Keratinocyte (primary cell): ENCODE results near the gene YAF2. TPM values are rescaled to one million over a fixed set of nuclear protein-coding genes. Genes with fewer than 3 reads are reported as not detected.

Experiments used
- DNase-seq: peaks from one replicate; pipeline ENCODE4 v3.0.0-alpha.2; 2011; ENCODE audit warnings: low read depth, missing footprints, low spot score
- FAIRE-seq: peaks from 2 replicates; lab custom pipeline; 2011; peaks lifted over from hg19 to GRCh38; lab: Jason Lieb, UNC
- H2AFZ ChIP-seq: 2 replicates; pipeline ENCODE4 v1.6.0; 2012; ENCODE audit warnings: low read length, control low read depth, inconsistent platforms; ENCODE audit not compliant: control insufficient read depth
- H3K27ac ChIP-seq: 2 replicates; pipeline ENCODE4 v1.5.1; 2011; ENCODE audit warnings: low read length; ENCODE audit not compliant: control insufficient read depth, insufficient read depth
- H3K27me3 ChIP-seq: 3 replicates; pipeline ENCODE4 v1.6.0; 2011; ENCODE audit warnings: low read length; ENCODE audit not compliant: control insufficient read depth, insufficient read depth; ENCODE audit errors: extremely low read depth
- H3K36me3 ChIP-seq, 2 experiments: 2 replicates in 1 of 2; 3 replicates in 1 of 2; pipeline ENCODE4 v1.5.1; 2011; ENCODE audit warnings: low read length in 2 of 2, mild to moderate bottlenecking in 1 of 2; ENCODE audit not compliant: control insufficient read depth in 2 of 2, insufficient read depth in 2 of 2; ENCODE audit errors: extremely low read depth in 1 of 2
- H3K4me1 ChIP-seq: 3 replicates; pipeline ENCODE4 v1.5.1; 2011; ENCODE audit warnings: low read length; ENCODE audit not compliant: control insufficient read depth, insufficient read depth; ENCODE audit errors: extremely low read depth
- H3K4me2 ChIP-seq: 3 replicates; pipeline ENCODE4 v1.6.0; 2011; ENCODE audit warnings: low read depth, low read length; ENCODE audit not compliant: control insufficient read depth, insufficient read depth; ENCODE audit errors: extremely low read depth
- H3K4me3 ChIP-seq, 3 experiments: fragments of 200-600 bp in 1 of 3; sonication (generic) in 1 of 3; 2 replicates in 2 of 3; 3 replicates in 1 of 3; pipeline ENCODE4 v1.5.1; 2011 to 2016; ENCODE audit warnings: low read length in 3 of 3, mild to moderate bottlenecking in 3 of 3, control low read depth in 2 of 3, inconsistent platforms in 1 of 3, low read depth in 1 of 3, mixed read lengths in 1 of 3, mixed run types in 1 of 3, moderate library complexity in 1 of 3; ENCODE audit not compliant: control insufficient read depth in 2 of 3, insufficient read depth in 2 of 3; ENCODE audit errors: extremely low read depth in 1 of 3
- H3K79me2 ChIP-seq: 2 replicates; pipeline ENCODE4 v1.6.0; 2012; ENCODE audit warnings: low read length; ENCODE audit not compliant: control insufficient read depth, insufficient read depth
- H3K9ac ChIP-seq: 3 replicates; pipeline ENCODE4 v1.6.0; 2011; ENCODE audit warnings: low read length; ENCODE audit not compliant: control insufficient read depth, insufficient read depth; ENCODE audit errors: extremely low read depth
- H3K9me1 ChIP-seq: 3 replicates; pipeline ENCODE4 v1.6.0; 2011; ENCODE audit warnings: low read length; ENCODE audit not compliant: control insufficient read depth, insufficient read depth; ENCODE audit errors: extremely low read depth
- H3K9me3 ChIP-seq: 2 replicates; pipeline ENCODE4 v1.5.1; 2012; ENCODE audit warnings: low read depth, low read length; ENCODE audit not compliant: control insufficient read depth
- H4K20me1 ChIP-seq: 3 replicates; pipeline ENCODE4 v1.6.0; 2011; ENCODE audit warnings: low read length; ENCODE audit not compliant: control insufficient read depth, insufficient read depth; ENCODE audit errors: extremely low read depth
- EZH2 ChIP-seq: IDR thresholded peaks from one replicate; pipeline ENCODE4 v1.6.1; 2012; ENCODE audit warnings: inconsistent platforms, mild to moderate bottlenecking, low read length, moderate library complexity
- dilution Hi-C: fragments of 300-500 bp; cut with MboI; formaldehyde crosslinking; loops from one replicate; pipeline ENCODE4 v1.7.0; 2020; ENCODE audit warnings: low sequenced_read_pairs; ENCODE audit not compliant: extremely low pct_ligation_motif_present
- polyA plus RNA-seq, 5 experiments: library from polyadenylated mRNA; depleted of rRNA in 3 of 5; stranded (reverse) in 3 of 5; stranded (forward) in 1 of 5; unstranded in 1 of 5; fragments of >200 nt; gene quantifications; 1 replicate in 1 of 5; 2 replicates in 3 of 5; 3 replicates in 1 of 5; pipeline versions ENCODE4 v1.2.1 to v1.2.3, GENCODE V29; 2011 to 2012; ENCODE audit warnings: missing spikeins in 2 of 5, low read depth in 1 of 5, low replicate concordance in 1 of 5
- TF ChIP-seq, protein P1 (sequence below), 3 experiments: IDR thresholded peaks in 1 of 3; conservative IDR thresholded peaks in 1 of 3; optimal IDR thresholded peaks in 1 of 3; 2 replicates in 2 of 3; 3 replicates in 1 of 3; pipeline versions ENCODE3 to v1.5.1; 2011; ENCODE audit warnings: low read length in 3 of 3, mild to moderate bottlenecking in 3 of 3, moderate library complexity in 2 of 3, control low read depth in 1 of 3, inconsistent platforms in 1 of 3; ENCODE audit not compliant: insufficient read depth in 2 of 3; ENCODE audit errors: extremely low read depth in 1 of 3

YAF2 gene
- polyA plus RNA-seq, 1 donor (not counting 4 experiments of a cell fraction or from before 2014, with no cell fraction given), result 15.3 TPM

DNA sequence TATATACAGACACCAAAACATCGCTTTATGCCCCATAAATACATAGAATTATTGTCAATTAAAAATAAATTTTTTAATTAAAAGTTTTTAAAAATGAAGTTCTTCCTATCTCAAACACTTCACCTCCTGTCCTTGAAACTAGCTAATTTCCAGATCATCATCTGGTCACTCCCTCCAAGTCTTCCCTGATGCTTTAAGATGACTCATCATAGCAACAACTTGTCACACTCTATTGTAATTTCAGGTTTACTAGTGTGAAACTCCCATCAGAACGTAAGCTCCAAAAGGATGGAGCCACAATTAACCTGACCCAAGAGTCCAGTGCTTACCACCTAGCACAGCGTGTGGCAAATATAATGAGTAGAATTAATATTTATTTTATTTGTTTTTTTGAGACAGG is 109.7 kb downstream of the YAF2 start:
- Histone ChIP-seq H3K27ac (no peak overlapping the region), H4K20me1 (peaks cover 3% of the 10 kb centered on the region), H3K4me3 (no peak overlapping the region), H3K9me1 (no peaks in the 10 kb centered on the region), H2AFZ (no peak overlapping the region), H3K9ac (no peak overlapping the region), H3K79me2 (peaks cover 63% of the 10 kb centered on the region), H3K4me2 (no peak overlapping the region), H3K27me3 (no peaks in the 10 kb centered on the region), H3K36me3 (no peaks in the 10 kb centered on the region), H3K4me1 (peaks cover 23% of the 10 kb centered on the region), H3K9me3 (no peaks in the 10 kb centered on the region)
- no peak for TF ChIP-seq EZH2
- TF ChIP-seq, protein P1, sequence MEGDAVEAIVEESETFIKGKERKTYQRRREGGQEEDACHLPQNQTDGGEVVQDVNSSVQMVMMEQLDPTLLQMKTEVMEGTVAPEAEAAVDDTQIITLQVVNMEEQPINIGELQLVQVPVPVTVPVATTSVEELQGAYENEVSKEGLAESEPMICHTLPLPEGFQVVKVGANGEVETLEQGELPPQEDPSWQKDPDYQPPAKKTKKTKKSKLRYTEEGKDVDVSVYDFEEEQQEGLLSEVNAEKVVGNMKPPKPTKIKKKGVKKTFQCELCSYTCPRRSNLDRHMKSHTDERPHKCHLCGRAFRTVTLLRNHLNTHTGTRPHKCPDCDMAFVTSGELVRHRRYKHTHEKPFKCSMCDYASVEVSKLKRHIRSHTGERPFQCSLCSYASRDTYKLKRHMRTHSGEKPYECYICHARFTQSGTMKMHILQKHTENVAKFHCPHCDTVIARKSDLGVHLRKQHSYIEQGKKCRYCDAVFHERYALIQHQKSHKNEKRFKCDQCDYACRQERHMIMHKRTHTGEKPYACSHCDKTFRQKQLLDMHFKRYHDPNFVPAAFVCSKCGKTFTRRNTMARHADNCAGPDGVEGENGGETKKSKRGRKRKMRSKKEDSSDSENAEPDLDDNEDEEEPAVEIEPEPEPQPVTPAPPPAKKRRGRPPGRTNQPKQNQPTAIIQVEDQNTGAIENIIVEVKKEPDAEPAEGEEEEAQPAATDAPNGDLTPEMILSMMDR (optimal IDR thresholded peaks at IDR 0.05 in 1 of 3, IDR thresholded peaks at IDR 0.05 in 1 of 3, conservative IDR thresholded peaks at IDR 0.05 in 1 of 3; ENCODE audit: extremely low read depth in 1 of 3, insufficient read depth in 2 of 3, low read length in 3 of 3), result no peak
- DNase-seq, result no peak
- dilution Hi-C loops, result no loop called here
- peak; percentile 46 for FAIRE-seq

DNA sequence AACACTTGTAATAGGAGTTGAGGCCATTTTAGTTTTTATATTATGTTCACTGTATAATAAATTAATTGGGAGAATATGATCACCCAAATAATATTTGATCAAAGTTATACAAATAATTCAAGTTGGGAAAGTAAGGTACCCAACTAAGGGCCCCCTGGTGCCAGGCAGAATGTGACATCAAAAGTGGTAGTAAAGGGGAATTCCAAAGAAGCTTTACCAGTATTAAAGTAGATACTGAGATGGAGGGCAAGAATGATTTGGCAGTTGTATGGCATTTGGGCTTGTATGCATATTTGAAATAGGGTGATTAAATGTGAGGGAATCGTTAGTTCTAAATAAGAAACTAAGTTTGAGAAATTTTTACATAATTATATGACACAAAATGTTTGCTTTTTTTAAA is 111.1 kb downstream of the YAF2 start:
- H3K9ac ChIP-seq, result no peak overlapping the region
- H4K20me1 ChIP-seq, result peaks cover 3% of the 10 kb centered on the region
- DNase-seq, result no peak
- H3K79me2 ChIP-seq, result peaks cover 61% of the 10 kb centered on the region
- no peaks in the 10 kb centered on the region for H3K36me3 ChIP-seq
- H3K27me3 ChIP-seq, result no peaks in the 10 kb centered on the region
- H3K27ac ChIP-seq, result no peak overlapping the region
- H2AFZ ChIP-seq, result no peak overlapping the region
- peaks cover 23% of the 10 kb centered on the region for H3K4me1 ChIP-seq
- no peak for FAIRE-seq
- H3K9me1 ChIP-seq, result no peaks in the 10 kb centered on the region
- H3K9me3 ChIP-seq, result no peaks in the 10 kb centered on the region
- no peak overlapping the region for H3K4me3 ChIP-seq
- no peak overlapping the region for H3K4me2 ChIP-seq
- dilution Hi-C loops, result no loop called here
- TF ChIP-seq, protein P1 (optimal IDR thresholded peaks at IDR 0.05 in 1 of 3, IDR thresholded peaks at IDR 0.05 in 1 of 3, conservative IDR thresholded peaks at IDR 0.05 in 1 of 3; ENCODE audit: extremely low read depth in 1 of 3, insufficient read depth in 2 of 3, low read length in 3 of 3), result no peak
- no peak for TF ChIP-seq EZH2
